Measurements from ENCODE around the gene TP63.
"Not testable (repeated sequence)": the region's sequence is repeated elsewhere in the genome, so short reads cannot be mapped to it uniquely, and the experiment has no call there.

TP63 gene

GRCh38 chr3:189631373-189631408, at the start of gene TP63:
Gene TP63, plus strand, starts transcription at chr3:189631389. Its CDS starts 127 bp downstream, at chr3:189631516.
- DNase-seq (ENCODE audit: low read depth), result no peak

DNA sequence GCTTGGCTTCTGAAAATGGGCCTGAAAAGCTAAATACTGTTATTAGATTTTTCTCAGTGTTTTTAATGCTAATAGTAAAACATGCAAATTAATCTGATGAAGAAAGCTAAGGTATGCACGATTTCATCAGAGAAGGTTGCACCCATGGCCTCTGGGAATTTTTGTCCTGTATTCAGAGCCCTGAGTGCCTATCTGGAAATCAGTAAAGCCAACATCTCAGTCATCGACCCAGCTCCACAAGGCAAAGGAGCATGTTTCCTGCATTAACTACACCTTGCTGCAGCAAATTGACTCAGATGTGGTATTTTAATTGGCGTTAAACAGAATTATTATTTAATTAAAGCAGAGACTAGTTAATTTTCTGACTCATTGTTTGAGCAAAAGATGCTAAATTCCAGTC, 49.0 kb upstream of the TP63 start:
- DNase-seq (ENCODE audit: low read depth), result no peak

GRCh38 chr3:189584645-189585044, 46.5 kb upstream of the TP63 start:
- no peak for DNase-seq (ENCODE audit: low read depth)

GRCh38 chr3:189586941-189587663, 44.1 kb upstream of the TP63 start:
- DNase-seq (ENCODE audit: low read depth), result no peak

- DNase-seq (ENCODE audit: low read depth), result no peak
Observed at GRCh38 chr3:189587664-189588040, 43.5 kb upstream of the TP63 start.

GRCh38 chr3:189588070-189588469, 43.1 kb upstream of the TP63 start:
- no peak for DNase-seq (ENCODE audit: low read depth)

DNA sequence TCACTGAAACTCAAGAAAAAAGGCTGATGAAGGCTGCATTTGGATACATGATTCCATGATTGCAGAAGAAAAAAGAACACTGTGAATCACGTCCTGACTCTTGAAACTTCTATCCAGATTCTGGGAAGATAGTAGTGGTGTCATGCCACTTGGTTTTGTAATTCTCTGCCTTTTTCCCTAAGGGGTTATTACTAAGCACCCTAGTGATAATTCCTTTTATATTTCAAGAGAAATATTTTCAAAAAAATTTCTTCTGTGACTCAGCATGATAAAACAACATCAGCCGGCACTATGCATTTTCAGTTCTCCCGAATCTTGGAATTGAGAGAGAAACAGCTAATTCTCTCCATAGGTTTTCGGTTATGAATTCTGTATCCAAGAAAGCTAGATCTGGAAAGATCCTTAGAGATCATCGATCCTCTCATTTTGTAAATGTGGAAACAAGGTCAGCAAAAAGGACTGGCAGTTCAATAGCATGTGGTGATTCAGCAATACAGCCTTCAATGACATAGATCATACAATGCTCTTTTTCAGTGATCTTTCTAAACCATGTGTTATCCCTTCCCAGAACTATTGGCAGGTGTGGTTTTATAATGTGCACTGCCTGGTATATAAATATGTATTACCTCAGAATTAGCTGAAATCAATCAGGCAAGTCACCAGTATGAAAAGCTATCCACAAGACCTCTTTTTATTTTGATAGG, 42.6 kb upstream of the TP63 start:
- no peak for DNase-seq (ENCODE audit: low read depth)

DNA sequence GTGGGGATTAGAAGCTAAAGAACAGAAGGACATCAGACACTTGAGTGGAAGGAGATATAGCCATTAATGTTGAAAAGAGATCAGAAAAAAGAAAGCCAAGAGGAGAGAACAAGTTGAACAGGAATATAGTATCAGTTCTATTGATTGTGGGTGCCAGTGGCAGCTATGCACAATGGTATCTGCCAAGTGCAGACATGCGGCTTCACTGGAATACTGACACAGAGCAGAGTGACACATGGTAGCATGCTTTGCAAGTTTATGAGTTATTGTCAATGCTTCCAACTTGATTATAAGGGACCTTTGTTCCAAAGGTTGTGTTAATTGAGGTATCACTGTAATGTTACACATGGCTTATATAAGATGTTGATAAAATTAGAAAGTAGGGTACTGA, 42.0 kb upstream of the TP63 start:
- DNase-seq (ENCODE audit: low read depth), result no peak

GRCh38 chr3:189590223-189590622, 41.0 kb upstream of the TP63 start:
- DNase-seq (ENCODE audit: low read depth), result no peak

DNA sequence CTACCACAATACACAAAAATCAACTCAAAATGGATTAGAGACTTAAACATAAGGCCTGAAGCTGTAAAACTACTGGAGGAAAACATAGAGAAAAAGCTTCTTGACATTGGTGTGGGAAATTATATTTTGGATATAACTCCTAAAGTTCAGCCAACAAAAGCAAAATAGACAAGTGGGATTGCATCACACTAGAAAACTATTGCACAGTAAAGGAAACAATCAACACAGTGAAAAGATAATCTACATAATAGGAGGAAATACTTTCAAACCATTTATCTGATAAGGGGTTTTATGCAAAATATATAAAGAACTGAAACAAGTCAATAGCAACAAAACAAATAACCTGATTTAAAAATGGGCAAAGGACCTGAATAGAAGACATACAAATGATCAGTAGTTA, 37.6 kb upstream of the TP63 start:
- no peak for DNase-seq (ENCODE audit: low read depth)

- not testable (repeated sequence) for DNase-seq (ENCODE audit: low read depth)
Observed at GRCh38 chr3:189596078-189596979, 34.9 kb upstream of the TP63 start.

GRCh38 chr3:189597918-189598317, 33.3 kb upstream of the TP63 start:
- DNase-seq (ENCODE audit: low read depth), result no peak

DNA sequence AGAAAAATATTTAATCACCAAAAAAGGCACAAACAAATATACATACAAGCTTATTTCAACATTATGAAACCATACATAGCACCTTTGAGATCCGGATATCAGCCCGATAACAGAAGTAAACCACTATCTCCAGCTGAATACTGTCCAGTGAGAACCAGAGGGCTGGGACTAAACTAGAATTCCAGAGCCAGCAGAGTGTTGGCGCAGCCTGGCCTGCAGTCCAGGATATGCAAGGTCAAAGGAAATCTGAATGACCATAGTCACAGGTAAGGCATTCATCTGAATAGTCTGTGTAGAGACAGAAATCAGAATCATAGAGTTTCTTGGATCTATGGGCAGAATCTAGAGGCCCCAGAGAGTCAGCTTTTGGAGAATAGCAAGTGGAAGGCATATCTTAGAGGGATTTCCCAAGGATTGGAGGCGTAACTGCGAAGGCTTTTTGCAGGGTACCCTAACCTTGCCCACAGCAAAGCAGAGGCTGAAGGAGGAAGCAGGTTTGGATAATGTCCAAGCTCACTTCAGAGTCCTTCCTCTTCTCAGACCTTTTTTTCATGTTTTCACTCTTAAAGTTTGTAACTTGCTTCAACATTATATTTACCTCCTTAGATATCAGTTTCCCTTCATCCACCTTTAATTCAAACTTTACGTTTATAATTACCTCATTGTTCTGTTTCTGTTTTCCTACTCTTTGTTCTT, 32.5 kb upstream of the TP63 start:
- DNase-seq (ENCODE audit: low read depth), result no peak

- no peak for DNase-seq (ENCODE audit: low read depth)
Observed at GRCh38 chr3:189602471-189602870, 28.7 kb upstream of the TP63 start.

DNA sequence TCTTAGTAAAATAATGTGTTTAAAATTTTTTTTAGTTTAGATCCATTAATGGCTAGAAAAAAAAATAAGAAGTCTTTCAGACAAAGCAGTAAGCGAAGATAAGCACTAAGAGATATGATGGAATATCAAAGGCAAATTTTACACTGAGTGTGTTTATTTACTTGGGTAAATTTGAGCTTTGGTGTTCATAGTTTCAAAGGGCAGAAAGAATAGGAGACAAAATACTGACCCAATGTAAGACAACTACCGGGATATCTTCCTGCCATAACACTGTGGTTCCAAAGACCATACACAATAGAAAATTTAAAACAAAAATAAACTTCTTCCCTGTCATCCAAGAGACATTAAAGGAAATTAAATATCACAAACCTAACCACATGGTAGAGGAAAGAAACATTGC, 25.5 kb upstream of the TP63 start:
- no peak for DNase-seq (ENCODE audit: low read depth)

GRCh38 chr3:189606774-189607173, 24.4 kb upstream of the TP63 start:
- no peak for DNase-seq (ENCODE audit: low read depth)

DNA sequence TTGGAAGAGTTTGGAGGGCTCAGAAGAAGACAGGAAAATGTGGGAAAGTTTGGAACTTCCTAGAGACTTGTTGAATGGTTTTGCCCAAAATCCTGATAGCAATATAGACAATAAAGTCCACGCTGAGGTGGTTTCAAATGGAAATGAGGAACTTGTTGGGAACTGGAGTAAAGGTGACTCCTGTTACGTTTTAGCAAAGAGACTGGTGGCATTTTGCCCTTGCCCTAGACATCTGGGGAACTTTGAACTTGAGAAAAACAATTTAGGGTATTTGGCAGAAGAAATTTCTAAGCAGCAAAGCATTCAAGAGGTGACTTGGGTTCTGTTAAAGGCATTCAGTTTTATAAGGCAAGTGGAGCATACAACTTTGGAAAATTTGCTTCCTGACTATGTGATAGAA, 18.5 kb upstream of the TP63 start:
- not testable (repeated sequence) for DNase-seq (ENCODE audit: low read depth)

DNA sequence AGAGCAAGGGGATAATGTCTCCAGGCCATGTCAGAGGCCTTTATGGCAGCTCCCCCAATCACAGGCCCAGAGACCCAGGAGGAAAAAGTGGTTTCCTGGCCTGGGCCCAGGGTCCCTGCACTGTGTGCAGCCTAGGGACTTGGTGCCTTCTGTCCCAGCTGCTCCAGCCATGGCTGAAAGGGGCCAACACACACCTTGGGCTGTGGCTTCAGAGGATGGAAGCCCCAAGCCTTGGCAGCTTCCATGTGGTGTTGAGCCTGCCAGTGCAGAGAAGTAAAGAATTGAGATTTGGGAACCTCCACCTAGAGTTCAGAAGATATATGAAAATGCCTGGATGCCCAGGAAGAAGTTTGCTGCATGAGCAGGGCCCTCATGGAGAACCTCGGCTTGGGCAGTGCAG, 18.1 kb upstream of the TP63 start:
- DNase-seq (ENCODE audit: low read depth), result no peak

GRCh38 chr3:189621948-189622603, 9.1 kb upstream of the TP63 start:
- no peak for DNase-seq (ENCODE audit: low read depth)

DNA sequence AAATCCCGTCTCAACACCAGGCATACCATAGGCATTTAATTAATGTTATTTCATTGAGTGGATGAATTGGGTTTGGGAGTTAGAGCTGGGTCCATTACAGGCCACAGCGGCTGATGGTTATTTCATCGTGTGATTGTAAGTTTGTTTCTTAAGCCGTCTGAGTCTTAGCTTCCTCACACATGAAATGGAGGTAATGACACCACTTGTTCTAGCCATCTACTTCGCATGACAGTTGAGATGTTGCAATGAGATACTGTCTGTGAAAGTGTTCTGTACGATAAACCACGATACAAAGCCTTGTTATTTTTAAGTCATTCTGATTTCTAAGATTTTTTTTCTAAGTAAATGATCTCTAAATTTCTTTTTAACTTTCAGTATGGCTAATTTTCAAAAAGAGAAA, 8.6 kb upstream of the TP63 start:
- no peak for DNase-seq (ENCODE audit: low read depth)

DNA sequence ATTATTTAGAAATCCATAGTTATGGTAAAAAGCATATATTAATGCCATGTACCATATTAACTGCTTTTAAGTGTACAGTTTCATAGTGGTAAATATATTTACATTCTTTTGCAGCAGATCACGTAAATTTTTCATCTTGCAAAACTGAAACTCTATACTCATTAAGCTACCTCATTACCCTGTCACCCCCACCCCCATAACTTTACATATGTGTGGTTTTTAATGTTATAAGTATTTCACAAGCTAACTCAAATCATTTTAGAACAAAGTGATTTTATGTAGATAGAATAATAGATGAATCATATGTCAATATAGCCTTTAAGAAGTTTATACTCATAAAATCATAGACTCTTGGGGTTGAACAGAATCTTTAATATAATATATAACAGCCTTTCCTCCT, 7.1 kb upstream of the TP63 start:
- no peak for DNase-seq (ENCODE audit: low read depth)

GRCh38 chr3:189625071-189625470, 6.1 kb upstream of the TP63 start:
- DNase-seq (ENCODE audit: low read depth), result no peak

Measured in activated T-cell treated with anti-CD3 and anti-CD28 coated beads for 1 hour (primary cell).